Stomach smooth muscle (tissue), 2 donors: ENCODE measurements around the gene SHANK2.

ENCODE experiments used
- H3K27ac ChIP-seq: one replicate; pipeline ENCODE4 v1.7.0; 2013; ENCODE audit warnings: mild to moderate bottlenecking, low read length, inconsistent platforms
- H3K27me3 ChIP-seq, 2 donors: one replicate each; pipeline ENCODE4 v1.7.0; 2013; ENCODE audit warnings: low read length in 2 of 2; ENCODE audit not compliant: insufficient read depth in 2 of 2, control insufficient read depth in 1 of 2
- H3K36me3 ChIP-seq, 2 donors: one replicate each; pipeline ENCODE4 v1.7.0; 2013; ENCODE audit warnings: low read length in 2 of 2; ENCODE audit not compliant: control insufficient read depth in 2 of 2, insufficient read depth in 2 of 2
- H3K4me1 ChIP-seq: one replicate; pipeline ENCODE4 v1.7.0; 2013; ENCODE audit warnings: low read length; ENCODE audit not compliant: control insufficient read depth, insufficient read depth
- H3K4me3 ChIP-seq, 2 donors: one replicate each; pipeline ENCODE4 v1.7.0; 2013; ENCODE audit warnings: low read length in 2 of 2
- H3K9ac ChIP-seq, 2 donors: one replicate each; pipeline ENCODE4 v1.7.0; 2013; ENCODE audit warnings: low read length in 2 of 2, mild to moderate bottlenecking in 1 of 2
- H3K9me3 ChIP-seq, 2 donors: one replicate each; pipeline ENCODE4 v1.7.0; 2013; ENCODE audit warnings: low read length in 2 of 2; ENCODE audit not compliant: control insufficient read depth in 2 of 2
- donor health status: healthy.
- donor health status: Pancreatic carcinoma.

Gene SHANK2

GRCh38 chr11:71232364-71232763 is 20.0 kb downstream of the SHANK2 start:
- Histone ChIP-seq H3K9me3 (peaks cover 0 to 7% of the 10 kb centered on the region in 2 donors), H3K27ac (no peak overlapping the region), H3K36me3 (no peaks in the 10 kb centered on the region), H3K9ac (no peak overlapping the region), H3K4me3 (no peak overlapping the region), H3K27me3 (no peaks in the 10 kb centered on the region), H3K4me1 (no peaks in the 10 kb centered on the region)

DNA sequence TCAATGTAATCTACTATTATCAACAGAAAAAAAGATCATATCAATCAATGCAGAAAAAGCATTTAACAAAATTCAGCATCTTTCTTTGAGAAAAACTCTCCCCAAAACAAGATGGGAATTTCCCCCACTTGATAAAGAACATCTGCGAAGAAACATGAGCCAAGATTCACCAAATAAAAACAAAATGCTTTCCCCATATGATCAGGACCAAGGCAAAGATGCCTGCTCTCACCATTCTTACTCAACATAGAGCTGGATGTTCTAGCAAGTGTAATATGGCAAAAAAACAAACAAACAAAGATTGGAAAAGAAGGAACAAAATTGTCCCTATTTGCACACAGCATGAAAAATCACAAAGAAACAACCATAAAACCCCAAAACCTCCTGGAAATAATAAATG is 23.4 kb downstream of the SHANK2 start:
- H3K9ac ChIP-seq: no peak overlapping the region
- no peak overlapping the region for H3K4me3 ChIP-seq
- no peaks in the 10 kb centered on the region for H3K4me1 ChIP-seq
- H3K36me3 ChIP-seq: no peaks in the 10 kb centered on the region
- no peak overlapping the region for H3K27ac ChIP-seq
- no peaks in the 10 kb centered on the region for H3K27me3 ChIP-seq
- H3K9me3 ChIP-seq: peaks cover 0 to 9% of the 10 kb centered on the region in 2 donors

DNA sequence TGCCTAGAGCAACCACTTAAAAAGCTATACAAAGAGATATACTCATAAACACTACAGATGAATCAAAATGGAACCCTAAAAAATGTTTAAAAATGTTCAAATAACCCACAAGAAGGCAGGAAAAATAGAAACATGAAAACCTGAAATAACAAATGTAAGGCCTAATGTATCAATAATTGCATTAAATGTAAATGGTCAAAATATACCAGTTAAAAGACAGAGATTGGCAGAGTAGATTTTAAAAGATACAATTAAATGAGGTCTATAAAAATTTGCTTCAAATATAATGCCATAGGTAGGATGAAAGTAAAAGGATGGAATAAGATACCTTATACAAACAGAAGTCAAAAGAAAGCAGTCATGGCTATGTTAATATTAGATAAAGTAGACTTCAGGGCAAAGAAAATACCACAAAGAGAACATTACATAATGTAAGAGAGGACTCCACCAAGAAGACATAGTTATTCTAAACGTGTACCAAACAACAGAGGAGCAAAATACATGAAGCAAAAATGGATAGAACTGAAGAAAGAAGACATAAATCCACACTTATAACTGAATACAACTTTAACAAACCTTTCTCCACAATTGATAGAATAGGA is 25.2 kb downstream of the SHANK2 start:
- Histone ChIP-seq H3K27ac (no peak overlapping the region), H3K27me3 (no peaks in the 10 kb centered on the region), H3K4me1 (peaks cover 4% of the 10 kb centered on the region), H3K9ac (no peak overlapping the region), H3K36me3 (no peaks in the 10 kb centered on the region), H3K9me3 (peaks cover 0 to 7% of the 10 kb centered on the region in 2 donors), H3K4me3 (no peak overlapping the region)

GRCh38 chr11:71223671-71224660 is 28.4 kb downstream of the SHANK2 start:
- Histone ChIP-seq H3K27me3 (no peaks in the 10 kb centered on the region), H3K4me1 (peaks cover 4% of the 10 kb centered on the region), H3K36me3 (no peaks in the 10 kb centered on the region), H3K9me3 (peaks cover 0 to 2% of the 10 kb centered on the region in 2 donors), H3K27ac (no peak overlapping the region), H3K9ac (no peak overlapping the region), H3K4me3 (no peak overlapping the region)

DNA sequence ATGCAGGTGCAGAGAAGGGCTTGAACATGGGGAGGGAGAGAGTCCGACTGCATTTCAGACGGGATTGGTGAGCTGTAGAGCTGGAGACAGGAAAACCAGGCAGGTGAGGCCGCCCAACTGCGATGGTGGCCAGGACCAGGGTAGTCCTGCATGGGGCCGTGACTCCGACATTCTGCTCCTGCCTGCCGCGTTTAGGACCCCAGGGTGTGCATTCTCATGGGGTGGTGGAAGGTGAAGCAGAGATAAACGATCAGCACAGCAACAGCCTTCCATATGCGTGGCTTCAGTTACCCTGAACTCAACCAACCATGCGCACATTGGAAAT is 29.3 kb downstream of the SHANK2 start:
- H3K4me1 ChIP-seq: peaks cover 4% of the 10 kb centered on the region
- H3K9ac ChIP-seq: no peak overlapping the region
- no peaks in the 10 kb centered on the region for H3K36me3 ChIP-seq
- H3K27me3 ChIP-seq: no peaks in the 10 kb centered on the region
- H3K9me3 ChIP-seq: peaks cover 0 to 2% of the 10 kb centered on the region in 2 donors
- H3K27ac ChIP-seq: no peak overlapping the region
- H3K4me3 ChIP-seq: no peak overlapping the region

GRCh38 chr11:71222318-71223080 is 29.9 kb downstream of the SHANK2 start:
- H3K27me3 ChIP-seq: no peaks in the 10 kb centered on the region
- no peak overlapping the region for H3K9ac ChIP-seq
- H3K4me1 ChIP-seq: peaks cover 4% of the 10 kb centered on the region
- H3K36me3 ChIP-seq: no peaks in the 10 kb centered on the region
- H3K27ac ChIP-seq: no peak overlapping the region
- peaks cover 0 to 2% of the 10 kb centered on the region in 2 donors for H3K9me3 ChIP-seq
- no peak overlapping the region for H3K4me3 ChIP-seq

DNA sequence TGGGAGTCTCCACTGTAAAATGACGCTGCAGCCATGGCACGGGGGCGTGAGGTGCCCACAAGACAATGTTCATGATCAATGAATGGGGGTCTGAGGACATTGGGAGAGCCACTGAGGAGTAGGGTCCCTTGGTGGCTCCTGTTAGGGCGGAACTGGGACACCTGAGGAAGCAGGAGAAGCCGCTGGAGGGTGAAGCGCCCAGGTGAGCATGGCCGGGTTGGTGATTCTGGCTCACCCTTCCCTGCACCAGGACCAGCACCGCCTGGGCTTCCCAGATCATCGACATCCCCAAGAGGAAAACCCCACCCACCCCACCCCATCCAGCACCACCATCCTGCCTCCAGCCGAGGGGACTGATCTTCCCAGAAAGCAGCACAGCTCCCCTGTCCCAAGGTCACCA is 30.6 kb downstream of the SHANK2 start:
- Histone ChIP-seq H3K9ac (no peak overlapping the region), H3K27ac (no peak overlapping the region), H3K27me3 (no peaks in the 10 kb centered on the region), H3K36me3 (no peaks in the 10 kb centered on the region), H3K9me3 (peaks cover 0 to under 1% of the 10 kb centered on the region in 2 donors), H3K4me3 (no peak overlapping the region), H3K4me1 (peaks cover 4% of the 10 kb centered on the region)

GRCh38 chr11:71221201-71221600 is 31.2 kb downstream of the SHANK2 start:
- Histone ChIP-seq H3K9ac (no peak overlapping the region), H3K9me3 (no peaks in the 10 kb centered on the region), H3K4me3 (no peak overlapping the region), H3K27ac (no peak overlapping the region), H3K36me3 (no peaks in the 10 kb centered on the region), H3K4me1 (peaks cover 4% of the 10 kb centered on the region), H3K27me3 (no peaks in the 10 kb centered on the region)

DNA sequence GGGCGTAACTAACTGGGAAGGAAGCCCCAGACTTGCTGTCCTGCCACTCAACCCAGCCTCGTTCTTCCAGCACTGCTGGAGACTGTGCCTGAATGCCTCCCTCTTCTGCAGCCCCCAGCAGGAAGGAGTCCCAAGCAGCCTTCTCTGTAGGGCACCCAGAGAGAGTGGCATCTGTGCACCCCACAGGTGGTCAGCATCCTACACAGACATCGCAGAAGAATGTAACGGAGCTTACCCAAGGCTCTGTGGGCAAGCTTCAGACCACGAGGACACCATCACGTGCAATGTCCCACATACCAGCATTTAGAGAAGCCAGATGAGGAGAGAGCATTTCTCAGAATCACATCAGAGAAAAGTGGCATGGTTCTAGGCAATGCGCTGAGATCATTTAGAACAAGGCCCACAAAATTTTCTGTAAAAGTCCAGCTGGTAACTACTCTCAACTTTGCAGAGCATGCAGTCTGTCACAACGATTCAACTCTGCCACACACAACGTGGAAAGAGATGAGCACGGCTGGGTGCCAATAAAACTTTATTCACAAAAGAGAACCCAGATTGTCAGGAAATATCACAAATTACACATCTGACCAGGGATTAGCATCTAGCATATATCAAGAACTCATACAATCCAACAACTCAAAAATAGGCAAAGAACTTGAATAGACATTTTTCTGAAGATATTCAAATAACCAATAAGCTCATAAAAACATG is 33.4 kb downstream of the SHANK2 start:
- Histone ChIP-seq H3K27ac (no peak overlapping the region), H3K36me3 (no peaks in the 10 kb centered on the region), H3K27me3 (no peaks in the 10 kb centered on the region), H3K4me3 (no peak overlapping the region), H3K9ac (no peak overlapping the region), H3K9me3 (no peaks in the 10 kb centered on the region), H3K4me1 (peaks cover 4% of the 10 kb centered on the region)

- Histone ChIP-seq H3K27ac (no peak overlapping the region), H3K4me3 (no peak overlapping the region), H3K9me3 (no peaks in the 10 kb centered on the region), H3K36me3 (no peaks in the 10 kb centered on the region), H3K4me1 (peaks cover 9% of the 10 kb centered on the region), H3K9ac (no peak overlapping the region), H3K27me3 (no peaks in the 10 kb centered on the region)
These were observed 36.9 kb downstream of the SHANK2 start for GRCh38 chr11:71215425-71215965.
